ENCODE data around the gene BMP2K. TPM values are rescaled to one million over a fixed set of nuclear protein-coding genes. Genes with fewer than 3 reads are reported as not detected.

BMP2K gene
- total and polyA plus RNA-seq, 2 experiments from 2014 or later = 8.2 to 32.5 TPM

- Mint-ChIP-seq H3K27ac (no peak overlapping the region), H3K9me3 (no peaks in the 10 kb centered on the region), H3K27me3 (ENCODE audit: insufficient read depth, low read depth, poor library complexity) (no peaks in the 10 kb centered on the region), H3K36me3 (ENCODE audit: low read depth) (no peaks in the 10 kb centered on the region), H3K4me1 (no peaks in the 10 kb centered on the region), H3K4me3 (no peak overlapping the region)
- H3K79me2 ChIP-seq (replicated peaks; ENCODE audit: insufficient read depth) = no peaks in the 10 kb centered on the region
- H3K36me3 ChIP-seq (ENCODE audit: insufficient read depth) = no peaks in the 10 kb centered on the region
- no peak for DNase-seq (ENCODE audit: low spot score)
- H3K27me3 ChIP-seq (ENCODE audit: insufficient read depth) = no peaks in the 10 kb centered on the region
- no peaks in the 10 kb centered on the region for H4K20me1 ChIP-seq (replicated peaks; ENCODE audit: insufficient read depth)
- H3F3A ChIP-seq (replicated peaks; ENCODE audit: low read depth) = no peaks in the 10 kb centered on the region
- no peak overlapping the region for H3K4me3 ChIP-seq
- H3K4me2 ChIP-seq = no peak overlapping the region
- no peaks in the 10 kb centered on the region for H3K9me2 ChIP-seq (ENCODE audit: insufficient read depth)
- no peak for TF ChIP-seq EZH2phosphoT487 (IDR thresholded peaks at IDR 0.05; ENCODE audit: unreplicated experiment)
- no peak for TF ChIP-seq POLR2AphosphoS5 (IDR thresholded peaks at IDR 0.05; ENCODE audit: low read depth)
- TF ChIP-seq EZH2 (IDR thresholded peaks at IDR 0.05; ENCODE audit: low read depth, unreplicated experiment) = no peak
- TF ChIP-seq CREB1 (CRISPR knock-in tag; IDR thresholded peaks at IDR 0.05; ENCODE audit: low read depth) = no peak
- H3K4me1 ChIP-seq (ENCODE audit: insufficient read depth) = no peaks in the 10 kb centered on the region
- H3K27ac ChIP-seq (ENCODE audit: low read depth) = no peak overlapping the region
- no peak for ATAC-seq
- H2AFZ ChIP-seq = no peak overlapping the region
These were observed 41.5 kb upstream of the BMP2K start for GRCh38 chr4:78734441-78735162.

- Histone ChIP-seq H3K9me2 (ENCODE audit: insufficient read depth) (no peaks in the 10 kb centered on the region), H3K27ac (ENCODE audit: low read depth) (no peak overlapping the region), H3F3A (replicated peaks; ENCODE audit: low read depth) (no peaks in the 10 kb centered on the region), H3K4me3 (no peak overlapping the region), H4K20me1 (replicated peaks; ENCODE audit: insufficient read depth) (no peaks in the 10 kb centered on the region), H3K27me3 (ENCODE audit: insufficient read depth) (no peaks in the 10 kb centered on the region), H3K36me3 (ENCODE audit: insufficient read depth) (no peaks in the 10 kb centered on the region), H2AFZ (no peak overlapping the region), H3K4me2 (no peak overlapping the region), H3K79me2 (replicated peaks; ENCODE audit: insufficient read depth) (no peaks in the 10 kb centered on the region), H3K4me1 (ENCODE audit: insufficient read depth) (no peaks in the 10 kb centered on the region)
- Mint-ChIP-seq H3K27me3 (ENCODE audit: insufficient read depth, low read depth, poor library complexity) (no peaks in the 10 kb centered on the region), H3K4me3 (no peak overlapping the region), H3K4me1 (no peaks in the 10 kb centered on the region), H3K36me3 (ENCODE audit: low read depth) (no peaks in the 10 kb centered on the region), H3K27ac (no peak overlapping the region), H3K9me3 (no peaks in the 10 kb centered on the region)
- DNase-seq (ENCODE audit: low spot score) (no peak), ATAC-seq (no peak)
- TF ChIP-seq ZNF331 (CRISPR knock-in tag; IDR thresholded peaks at IDR 0.05; ENCODE audit: low read depth) (no peak), JUNB (IDR thresholded peaks at IDR 0.05; ENCODE audit: unreplicated experiment) (no peak), CREB1 (CRISPR knock-in tag; IDR thresholded peaks at IDR 0.05; ENCODE audit: low read depth) (no peak), CTCF (conservative IDR thresholded peaks at IDR 0.05; ENCODE audit: low read depth in 2 of 2) (no peak), REST (IDR thresholded peaks at IDR 0.05; ENCODE audit: unreplicated experiment) (no peak), ZNF462 (CRISPR knock-in tag; IDR thresholded peaks at IDR 0.05) (no peak), EZH2 (IDR thresholded peaks at IDR 0.05; ENCODE audit: low read depth, unreplicated experiment) (no peak), POLR2AphosphoS5 (IDR thresholded peaks at IDR 0.05; ENCODE audit: low read depth) (no peak), NANOG (IDR thresholded peaks at IDR 0.05; ENCODE audit: borderline replicate concordance) (no peak)
These were observed 40.5 kb upstream of the BMP2K start for GRCh38 chr4:78735697-78736096.

Data from GM23338 (cell line).